IMR-90 (cell line): ENCODE measurements around the gene FNDC4. TPM values are rescaled to one million over a fixed set of nuclear protein-coding genes. Genes with fewer than 3 reads are reported as not detected.

Experiments used
- ATAC-seq: fragments of 200-7000 bp; cut with Tn5 transposase; 2 replicates; pipeline ENCODE4 v1.9.1; 2020; ENCODE audit warnings: low read depth, mild to moderate bottlenecking, moderate library complexity
- BruUV-seq: library from RNA; stranded (reverse); fragments of 400-500 nt; replicated peaks from 2 replicates; lab custom pipeline; 2021; lab: Mats Ljungman, UMichigan
- CTCF ChIA-PET: fragments of 300-600 bp; formaldehyde crosslinking; extraction: SDS; loops from one replicate; lab custom pipeline; 2021; ENCODE audit warnings: antibody characterized with exemption; lab: Yijun Ruan, JAX
- POLR2A ChIA-PET: fragments of 300-600 bp; sonication (Branson Sonifier 250); formaldehyde crosslinking; loops from one replicate; lab custom pipeline; 2022; ENCODE audit warnings: antibody characterized with exemption; ENCODE audit not compliant: unreplicated experiment; lab: Charles Lee
- DNase-seq: peaks from one replicate; pipeline ENCODE4 v3.0.0; 2013
- H2AFZ ChIP-seq: replicated peaks from 2 replicates; pipeline ENCODE3; 2013; ENCODE audit warnings: low read length, mild to moderate bottlenecking; ENCODE audit not compliant: poor library complexity
- H2AK5ac ChIP-seq: 2 replicates; pipeline ENCODE4 v1.6.1; 2013; ENCODE audit warnings: low read depth, low read length, inconsistent platforms
- H2AK9ac ChIP-seq: replicated peaks from 2 replicates; pipeline ENCODE3; 2013; ENCODE audit warnings: mild to moderate bottlenecking, low read depth, low read length, moderate library complexity; ENCODE audit not compliant: poor library complexity
- H2BK120ac ChIP-seq: 2 replicates; pipeline ENCODE4 v1.6.1; 2013; ENCODE audit warnings: low read depth, low read length, inconsistent platforms
- H2BK15ac ChIP-seq: 3 replicates; pipeline ENCODE4 v1.6.1; 2013; ENCODE audit warnings: low read depth, low read length, inconsistent platforms
- H2BK20ac ChIP-seq: 2 replicates; pipeline ENCODE4 v1.6.1; 2013; ENCODE audit warnings: low read depth, mild to moderate bottlenecking, inconsistent platforms, low read length, moderate library complexity
- H2BK5ac ChIP-seq: 2 replicates; pipeline ENCODE4 v1.6.1; 2013; ENCODE audit warnings: mild to moderate bottlenecking, low read depth, low read length, inconsistent platforms; ENCODE audit not compliant: poor library complexity, severe bottlenecking
- H3K14ac ChIP-seq: replicated peaks from 2 replicates; pipeline ENCODE4 v1.6.1; 2013; ENCODE audit warnings: low read depth, low read length, inconsistent platforms
- H3K18ac ChIP-seq: 2 replicates; pipeline ENCODE4 v1.6.1; 2013; ENCODE audit warnings: low read depth, low read length, control low read depth
- H3K23ac ChIP-seq: 2 replicates; pipeline ENCODE4 v1.6.1; 2013; ENCODE audit warnings: low read depth, low read length, inconsistent platforms
- H3K27ac ChIP-seq: 2 replicates; pipeline ENCODE4 v1.5.1; 2013; ENCODE audit warnings: mild to moderate bottlenecking, control low read depth, low read length; ENCODE audit not compliant: insufficient read depth
- H3K27me3 ChIP-seq: 2 replicates; pipeline ENCODE4 v1.6.1; 2013; ENCODE audit warnings: low read length; ENCODE audit not compliant: control insufficient read depth, insufficient read depth
- H3K36me3 ChIP-seq: 2 replicates; pipeline ENCODE4 v1.6.1; 2013; ENCODE audit warnings: low read length, mixed read lengths; ENCODE audit not compliant: control insufficient read depth, insufficient read depth
- H3K4ac ChIP-seq: 2 replicates; pipeline ENCODE4 v1.6.1; 2013; ENCODE audit warnings: low read depth, low read length, inconsistent platforms
- H3K4me1 ChIP-seq: 2 replicates; pipeline ENCODE4 v1.6.1; 2013; ENCODE audit warnings: low read length, mixed read lengths; ENCODE audit not compliant: control insufficient read depth, insufficient read depth
- H3K4me2 ChIP-seq: 2 replicates; pipeline ENCODE4 v1.6.1; 2013; ENCODE audit warnings: low read depth, mild to moderate bottlenecking, control low read depth, low read length, moderate library complexity
- H3K4me3 ChIP-seq: 2 replicates; pipeline ENCODE4 v1.5.1; 2013; ENCODE audit warnings: low read depth, mild to moderate bottlenecking, control low read depth, low read length, moderate library complexity; ENCODE audit not compliant: insufficient read depth
- H3K56ac ChIP-seq: 2 replicates; pipeline ENCODE4 v1.6.1; 2013; ENCODE audit warnings: low read length, inconsistent platforms; ENCODE audit not compliant: insufficient read depth; ENCODE audit errors: extremely low read depth
- H3K79me1 ChIP-seq, 2 experiments: 2 replicates each; pipeline ENCODE4 v1.6.1; 2013; ENCODE audit warnings: low read length in 2 of 2, inconsistent platforms in 1 of 2, low read depth in 1 of 2
- H3K9ac ChIP-seq: 2 replicates; pipeline ENCODE4 v1.6.1; 2013; ENCODE audit warnings: low read depth, low read length, control low read depth
- H3K9me1 ChIP-seq: 2 replicates; pipeline ENCODE4 v1.6.1; 2013; ENCODE audit warnings: low read length, inconsistent platforms; ENCODE audit not compliant: insufficient read depth
- H3K9me3 ChIP-seq: 2 replicates; pipeline ENCODE4 v1.6.1; 2013; ENCODE audit warnings: low read length; ENCODE audit not compliant: control insufficient read depth, insufficient read depth
- H4K20me1 ChIP-seq: 2 replicates; pipeline ENCODE4 v1.6.1; 2013; ENCODE audit warnings: low read length, inconsistent platforms; ENCODE audit not compliant: insufficient read depth
- H4K5ac ChIP-seq: 2 replicates; pipeline ENCODE4 v1.6.1; 2013; ENCODE audit warnings: mild to moderate bottlenecking, low read depth, low read length, control low read depth
- H4K8ac ChIP-seq, 2 experiments: 2 replicates each; pipeline ENCODE4 v1.6.1; 2013; ENCODE audit warnings: low read depth in 2 of 2, low read length in 2 of 2, control low read depth in 1 of 2, inconsistent platforms in 1 of 2
- H4K91ac ChIP-seq: 2 replicates; pipeline ENCODE4 v1.6.1; 2013; ENCODE audit warnings: low read depth, low read length, inconsistent platforms; ENCODE audit not compliant: insufficient read depth
- BHLHE40 ChIP-seq: fragments of 150-350 bp; IDR thresholded peaks from 2 replicates; pipeline ENCODE4 v1.6.1; 2016; ENCODE audit warnings: mild to moderate bottlenecking, low read depth, low read length
- CEBPB ChIP-seq: IDR thresholded peaks from 2 replicates; pipeline ENCODE4 v1.6.1; 2012; ENCODE audit warnings: low read depth, low read length, improper control_type of control experiment
- FOS ChIP-seq: fragments of 150-350 bp; IDR thresholded peaks from 2 replicates; pipeline ENCODE4 v1.6.1; 2016; ENCODE audit warnings: low read depth, low read length
- MAFK ChIP-seq: IDR thresholded peaks from 2 replicates; pipeline ENCODE4 v1.6.1; 2012; ENCODE audit warnings: low read depth, low read length, improper control_type of control experiment
- MAZ ChIP-seq: IDR thresholded peaks from 2 replicates; pipeline ENCODE4 v1.6.1; 2012; ENCODE audit warnings: low read depth, mild to moderate bottlenecking, low read length, improper control_type of control experiment, moderate library complexity, borderline replicate concordance
- NFE2L2 ChIP-seq: fragments of 150-350 bp; IDR thresholded peaks from 2 replicates; pipeline ENCODE4 v1.6.1; 2016; ENCODE audit warnings: low read depth, mild to moderate bottlenecking, low read length
- POLR2A ChIP-seq: IDR thresholded peaks from 2 replicates; pipeline ENCODE4 v1.6.1; 2012; ENCODE audit warnings: mild to moderate bottlenecking, low read depth, low read length
- RAD21 ChIP-seq: IDR thresholded peaks from 2 replicates; pipeline ENCODE4 v1.6.1; 2012; ENCODE audit warnings: low read length, improper control_type of control experiment
- RCOR1 ChIP-seq: IDR thresholded peaks from 2 replicates; pipeline ENCODE4 v1.6.1; 2012; ENCODE audit warnings: mild to moderate bottlenecking, low read length, improper control_type of control experiment; ENCODE audit not compliant: insufficient replicate concordance
- RFX5 ChIP-seq: IDR thresholded peaks from 2 replicates; pipeline ENCODE4 v1.8.0; 2012; ENCODE audit warnings: low read depth, mild to moderate bottlenecking, low read length, moderate library complexity
- WGBS, 2 experiments: methylation state at CpG; one replicate each; pipeline versions ENCODE4 v1.1.5 to v1.1.7; 2013; ENCODE audit warnings: missing lambda C conversion rate in 2 of 2; ENCODE audit not compliant: insufficient read length in 1 of 2; ENCODE audit errors: extremely low coverage in 2 of 2; 5-methylcytosine and 5-hydroxymethylcytosine counted together
- dilution Hi-C: fragments of 300-500 bp; cut with HindIII; formaldehyde crosslinking; loops from one replicate; pipeline ENCODE4 v1.14.3; 2018; ENCODE audit warnings: low sequenced_read_pairs; ENCODE audit not compliant: unreplicated experiment
- in situ Hi-C: fragments of 300-500 bp; cut with MboI; formaldehyde crosslinking; loops from 3 replicates; pipeline ENCODE4 v1.14.3; 2019; ENCODE audit warnings: low sequenced_read_pairs, inconsistent platforms, mixed read lengths
- intact Hi-C: fragments of 100-400 bp; cut with micrococcal nuclease; formaldehyde crosslinking; loops from 2 replicates; pipeline ENCODE4 v1.10.0; 2022
- polyA plus RNA-seq, 3 experiments: library from polyadenylated mRNA; depleted of rRNA; stranded (reverse); fragments of >200 nt; gene quantifications; 2 replicates each; pipeline ENCODE4 v1.2.3, GENCODE V29; 2012; ENCODE audit warnings: low replicate concordance in 1 of 3
- total RNA-seq: library from RNA; depleted of rRNA; stranded (reverse); fragments of >200 nt; gene quantifications from 2 replicates; pipeline ENCODE4 v1.2.3, GENCODE V29; 2012
- TF ChIP-seq, protein P1 (sequence below): fragments of 150-350 bp; IDR thresholded peaks from 2 replicates; pipeline ENCODE4 v1.6.1; 2017; ENCODE audit warnings: mild to moderate bottlenecking, antibody characterized with exemption, low read length, low read depth
- TF ChIP-seq, protein P2 (sequence below): conservative IDR thresholded peaks from 2 replicates; pipeline ENCODE4 v1.5.1; 2012; ENCODE audit warnings: mild to moderate bottlenecking, low read depth, low read length, improper control_type of control experiment

Gene FNDC4
- total and polyA plus RNA-seq, 2 of the 4 experiments (the other 2 are of a cell fraction): 7.3 to 11.1 TPM

DNA sequence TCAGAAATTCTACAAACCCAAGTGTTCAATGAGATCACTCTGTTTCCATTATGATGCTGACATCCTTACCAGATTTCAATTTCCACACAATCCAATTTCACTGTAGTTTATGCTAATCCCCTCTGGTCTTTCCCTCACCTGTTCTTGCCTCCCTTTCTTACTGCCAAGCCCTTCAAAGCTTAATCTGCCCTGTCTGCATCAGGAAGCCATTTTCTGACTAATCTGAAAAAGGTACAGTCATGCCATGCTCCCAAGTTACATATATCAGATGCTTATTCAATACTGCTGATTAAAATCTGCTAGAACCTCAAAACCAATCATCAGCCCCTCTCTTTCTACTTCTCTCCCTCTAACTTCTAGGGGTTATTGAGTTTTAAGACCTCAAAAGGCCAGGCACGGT, 43.9 kb downstream of the FNDC4 start:
- H3K4me2 ChIP-seq: no peak overlapping the region
- ATAC-seq (no peak), DNase-seq (no peak)
- no CpG with 5 or more reads among the region's 1 CpG for WGBS, 2 experiments
- H2BK120ac ChIP-seq: no peak overlapping the region
- H3K4me1 ChIP-seq: no peaks in the 10 kb centered on the region
- no peak overlapping the region for H2BK20ac ChIP-seq
- no peak for TF ChIP-seq POLR2A
- TF ChIP-seq, protein P1, sequence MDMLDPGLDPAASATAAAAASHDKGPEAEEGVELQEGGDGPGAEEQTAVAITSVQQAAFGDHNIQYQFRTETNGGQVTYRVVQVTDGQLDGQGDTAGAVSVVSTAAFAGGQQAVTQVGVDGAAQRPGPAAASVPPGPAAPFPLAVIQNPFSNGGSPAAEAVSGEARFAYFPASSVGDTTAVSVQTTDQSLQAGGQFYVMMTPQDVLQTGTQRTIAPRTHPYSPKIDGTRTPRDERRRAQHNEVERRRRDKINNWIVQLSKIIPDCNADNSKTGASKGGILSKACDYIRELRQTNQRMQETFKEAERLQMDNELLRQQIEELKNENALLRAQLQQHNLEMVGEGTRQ: no peak
- TF ChIP-seq RFX5: no peak
- no peak for TF ChIP-seq MAZ
- TF ChIP-seq, protein P2, sequence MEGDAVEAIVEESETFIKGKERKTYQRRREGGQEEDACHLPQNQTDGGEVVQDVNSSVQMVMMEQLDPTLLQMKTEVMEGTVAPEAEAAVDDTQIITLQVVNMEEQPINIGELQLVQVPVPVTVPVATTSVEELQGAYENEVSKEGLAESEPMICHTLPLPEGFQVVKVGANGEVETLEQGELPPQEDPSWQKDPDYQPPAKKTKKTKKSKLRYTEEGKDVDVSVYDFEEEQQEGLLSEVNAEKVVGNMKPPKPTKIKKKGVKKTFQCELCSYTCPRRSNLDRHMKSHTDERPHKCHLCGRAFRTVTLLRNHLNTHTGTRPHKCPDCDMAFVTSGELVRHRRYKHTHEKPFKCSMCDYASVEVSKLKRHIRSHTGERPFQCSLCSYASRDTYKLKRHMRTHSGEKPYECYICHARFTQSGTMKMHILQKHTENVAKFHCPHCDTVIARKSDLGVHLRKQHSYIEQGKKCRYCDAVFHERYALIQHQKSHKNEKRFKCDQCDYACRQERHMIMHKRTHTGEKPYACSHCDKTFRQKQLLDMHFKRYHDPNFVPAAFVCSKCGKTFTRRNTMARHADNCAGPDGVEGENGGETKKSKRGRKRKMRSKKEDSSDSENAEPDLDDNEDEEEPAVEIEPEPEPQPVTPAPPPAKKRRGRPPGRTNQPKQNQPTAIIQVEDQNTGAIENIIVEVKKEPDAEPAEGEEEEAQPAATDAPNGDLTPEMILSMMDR: no peak
- no peak for TF ChIP-seq FOS
- no peak for TF ChIP-seq MAFK
- TF ChIP-seq CEBPB: no peak
- TF ChIP-seq RAD21: no peak
- no peak for TF ChIP-seq NFE2L2
- no peak for TF ChIP-seq RCOR1
- TF ChIP-seq BHLHE40: no peak
- H3K18ac ChIP-seq: no peak overlapping the region
- H2BK5ac ChIP-seq: no peak overlapping the region
- ChIA-PET CTCF (no interaction called here), POLR2A (no interaction called here)
- no peak overlapping the region for H4K5ac ChIP-seq
- H4K20me1 ChIP-seq: no peaks in the 10 kb centered on the region
- H2BK15ac ChIP-seq: no peak overlapping the region
- H2AK9ac ChIP-seq: no peak overlapping the region
- H4K91ac ChIP-seq: no peak overlapping the region
- no peaks in the 10 kb centered on the region for H3K27me3 ChIP-seq
- no peak overlapping the region for H3K9ac ChIP-seq
- no peaks in the 10 kb centered on the region for H3K9me1 ChIP-seq
- no peak overlapping the region for H3K27ac ChIP-seq
- no peaks in the 10 kb centered on the region for H3K79me1 ChIP-seq
- no peak overlapping the region for H3K14ac ChIP-seq
- no peak overlapping the region for H3K4me3 ChIP-seq
- no TSS peak for BruUV-seq
- intact Hi-C loops: no loop called here
- H2AFZ ChIP-seq: no peak overlapping the region
- H3K23ac ChIP-seq: no peak overlapping the region
- no peaks in the 10 kb centered on the region for H3K9me3 ChIP-seq
- in situ Hi-C loops: no loop called here
- no peak overlapping the region for H3K4ac ChIP-seq
- no peak overlapping the region for H3K56ac ChIP-seq
- peaks cover 40% of the 10 kb centered on the region for H3K36me3 ChIP-seq
- dilution Hi-C loops: no loop called here
- no peak overlapping the region for H2AK5ac ChIP-seq
- H4K8ac ChIP-seq: no peak overlapping the region
